Measurements from ENCODE around the gene NDRG3.

DNA sequence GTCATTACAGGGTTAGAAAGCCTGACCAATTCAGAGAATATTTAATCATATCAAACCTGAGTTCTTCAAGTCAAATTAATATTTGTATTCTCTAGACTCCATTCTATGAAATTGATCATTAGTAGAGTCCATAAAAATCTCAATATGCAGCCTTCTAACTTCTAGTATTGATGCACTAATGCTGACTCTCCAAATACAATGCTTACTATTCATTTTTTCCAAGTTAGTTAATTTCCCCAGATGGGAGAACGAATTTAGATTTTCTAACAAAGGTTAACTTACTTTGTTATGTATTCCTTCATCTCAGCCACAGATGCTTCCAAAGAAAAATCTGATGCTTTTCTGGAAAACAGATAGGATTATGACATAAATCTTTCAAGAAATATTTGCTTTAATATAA, 12.4 kb upstream of the NDRG3 start:
- TF ChIP-seq, protein P1, sequence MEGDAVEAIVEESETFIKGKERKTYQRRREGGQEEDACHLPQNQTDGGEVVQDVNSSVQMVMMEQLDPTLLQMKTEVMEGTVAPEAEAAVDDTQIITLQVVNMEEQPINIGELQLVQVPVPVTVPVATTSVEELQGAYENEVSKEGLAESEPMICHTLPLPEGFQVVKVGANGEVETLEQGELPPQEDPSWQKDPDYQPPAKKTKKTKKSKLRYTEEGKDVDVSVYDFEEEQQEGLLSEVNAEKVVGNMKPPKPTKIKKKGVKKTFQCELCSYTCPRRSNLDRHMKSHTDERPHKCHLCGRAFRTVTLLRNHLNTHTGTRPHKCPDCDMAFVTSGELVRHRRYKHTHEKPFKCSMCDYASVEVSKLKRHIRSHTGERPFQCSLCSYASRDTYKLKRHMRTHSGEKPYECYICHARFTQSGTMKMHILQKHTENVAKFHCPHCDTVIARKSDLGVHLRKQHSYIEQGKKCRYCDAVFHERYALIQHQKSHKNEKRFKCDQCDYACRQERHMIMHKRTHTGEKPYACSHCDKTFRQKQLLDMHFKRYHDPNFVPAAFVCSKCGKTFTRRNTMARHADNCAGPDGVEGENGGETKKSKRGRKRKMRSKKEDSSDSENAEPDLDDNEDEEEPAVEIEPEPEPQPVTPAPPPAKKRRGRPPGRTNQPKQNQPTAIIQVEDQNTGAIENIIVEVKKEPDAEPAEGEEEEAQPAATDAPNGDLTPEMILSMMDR (IDR thresholded peaks at IDR 0.05) = no peak
- TF ChIP-seq POLR2A (IDR thresholded peaks at IDR 0.05) (no peak), POLR2AphosphoS5 (IDR thresholded peaks at IDR 0.05; ENCODE audit: insufficient read depth in 1 of 2, low read depth in 1 of 2) (no peak)

All from vagina (tissue), 2 donors.